Activated T-cell treated with anti-CD3 and anti-CD28 coated beads, Interleukin-2, amount 50 U/mL, for 48 hours (primary cell): ENCODE measurements around the gene WDR43.

ENCODE experiments used
- DNase-seq, 2 experiments: peaks; one replicate each; pipeline ENCODE4 v3.0.0-alpha.2; 2020

WDR43 gene

GRCh38 chr2:28894470-28895188 lies at the start of gene WDR43:
TSS of gene WDR43 (plus strand) at chr2:28894667. CDS start at chr2:28894699, 32 bp downstream.
- peak; percentile 98 for DNase-seq

- no peak for DNase-seq
Measured at GRCh38 chr2:28855193-28855592, 39.3 kb upstream of the WDR43 start.

- DNase-seq, result no peak
Measured at GRCh38 chr2:28855977-28856376, 38.5 kb upstream of the WDR43 start.

GRCh38 chr2:28868611-28869010 lies 25.9 kb upstream of the WDR43 start:
- DNase-seq, result no peak

GRCh38 chr2:28869494-28870145 lies 24.8 kb upstream of the WDR43 start:
- no peak for DNase-seq

- DNase-seq, result peak; percentile 98
Measured at GRCh38 chr2:28870146-28870891, 24.1 kb upstream of the WDR43 start, which contains the start of gene TRMT61B. TSS of gene TRMT61B (minus strand) at chr2:28870309. CDS start at chr2:28870277, 32 bp downstream.

GRCh38 chr2:28871620-28872019 lies 22.8 kb upstream of the WDR43 start:
- DNase-seq, result no peak

- DNase-seq, result no peak
Measured at GRCh38 chr2:28880193-28880592, 14.3 kb upstream of the WDR43 start.

GRCh38 chr2:28893488-28893887 lies 979 bp upstream of the WDR43 start:
- no peak for DNase-seq

- peak; percentile 68 to 73 for DNase-seq
Measured at GRCh38 chr2:28895189-28895893, 874 bp downstream of the WDR43 start.

GRCh38 chr2:28896906-28897305 lies 2.4 kb downstream of the WDR43 start:
- DNase-seq, result no peak

- DNase-seq, result no peak
Measured at GRCh38 chr2:28898048-28898447, 3.6 kb downstream of the WDR43 start.

GRCh38 chr2:28901202-28901601 lies 6.7 kb downstream of the WDR43 start:
- no peak for DNase-seq

GRCh38 chr2:28901841-28902240 lies 7.4 kb downstream of the WDR43 start:
- no peak for DNase-seq

GRCh38 chr2:28902584-28902983 lies 8.1 kb downstream of the WDR43 start:
- no peak for DNase-seq

GRCh38 chr2:28904295-28904694 lies 9.8 kb downstream of the WDR43 start:
- no peak for DNase-seq

- no peak for DNase-seq
Measured at GRCh38 chr2:28904802-28905457, 10.5 kb downstream of the WDR43 start.

GRCh38 chr2:28905533-28905932 lies 11.1 kb downstream of the WDR43 start:
- no peak for DNase-seq

- DNase-seq, result no peak
Measured at GRCh38 chr2:28906376-28906775, 11.9 kb downstream of the WDR43 start.

- no peak for DNase-seq
Measured at GRCh38 chr2:28906821-28907220, 12.4 kb downstream of the WDR43 start.

GRCh38 chr2:28908172-28908571 lies 13.7 kb downstream of the WDR43 start:
- no peak for DNase-seq

- no peak for DNase-seq
Measured at GRCh38 chr2:28909655-28910353, 15.3 kb downstream of the WDR43 start.
